ENCODE measurements around the gene ELANE.
"Not testable (repeated sequence)": the region's sequence is repeated elsewhere in the genome, so short reads cannot be mapped to it uniquely, and the experiment has no call there.

ELANE gene

GRCh38 chr19:835210-835810, 16.8 kb upstream of the ELANE start:
- in situ Hi-C loops (cut with HindIII; ENCODE audit: low sequenced_read_pairs) = no loop called here

DNA sequence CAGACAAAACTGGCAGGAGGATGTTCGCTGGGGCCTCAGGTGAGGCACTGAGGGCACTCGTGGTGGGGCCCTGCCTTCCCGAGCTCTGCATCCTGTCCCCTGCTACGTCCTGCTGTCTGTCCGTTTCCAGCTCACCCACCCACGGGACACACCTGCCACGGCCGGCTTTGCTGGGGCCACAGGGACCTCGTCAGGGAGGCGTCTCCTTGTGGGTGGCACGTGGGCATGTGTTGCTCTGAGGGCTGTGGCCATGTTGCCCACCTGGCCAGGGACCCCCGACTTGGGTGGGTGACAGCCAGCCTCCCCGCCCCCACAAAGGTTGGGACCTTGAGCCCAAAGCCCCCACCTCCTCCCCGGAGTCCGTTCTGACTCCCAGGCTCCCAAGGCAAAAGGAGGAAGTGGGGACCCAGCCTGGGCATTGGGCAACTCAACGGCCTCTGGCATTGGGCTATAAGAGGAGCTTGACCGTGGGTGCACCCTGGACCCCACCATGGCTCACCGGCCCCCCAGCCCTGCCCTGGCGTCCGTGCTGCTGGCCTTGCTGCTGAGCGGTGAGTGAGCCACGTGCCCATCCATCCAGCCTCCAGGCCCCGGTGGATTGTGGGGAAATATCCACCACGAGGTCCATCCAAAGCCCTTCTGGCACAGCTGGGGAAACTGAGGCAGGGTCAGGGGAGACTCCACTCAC, 11.4 kb upstream of the ELANE start, which contains the start of gene PRTN3:
PRTN3 (plus strand) TSS at position 481 of the 688 bp plus-strand sequence; CDS start at position 491, 10 bp downstream.
- in situ Hi-C loops (cut with HindIII; ENCODE audit: low sequenced_read_pairs) = no loop called here

DNA sequence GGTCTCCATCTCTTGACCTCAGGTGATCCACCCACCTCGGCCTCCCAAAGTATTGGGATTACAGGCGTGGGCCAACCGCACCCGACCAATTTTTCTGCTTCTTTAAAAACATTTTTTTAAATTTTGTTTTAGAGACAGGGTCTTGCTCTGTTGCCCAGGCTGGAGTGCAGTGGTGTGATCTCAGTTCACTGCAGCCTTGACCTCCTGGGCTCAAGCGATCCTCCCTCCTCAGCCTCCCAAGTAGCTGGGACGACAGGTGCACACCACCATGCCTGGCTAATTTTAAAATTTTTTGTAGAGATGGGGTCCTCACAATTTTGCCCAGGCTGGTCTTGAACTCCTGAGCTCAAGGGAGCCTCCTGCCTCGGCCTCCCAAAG, 9.3 kb upstream of the ELANE start:
- in situ Hi-C loops (cut with HindIII; ENCODE audit: low sequenced_read_pairs) = not testable (repeated sequence)

DNA sequence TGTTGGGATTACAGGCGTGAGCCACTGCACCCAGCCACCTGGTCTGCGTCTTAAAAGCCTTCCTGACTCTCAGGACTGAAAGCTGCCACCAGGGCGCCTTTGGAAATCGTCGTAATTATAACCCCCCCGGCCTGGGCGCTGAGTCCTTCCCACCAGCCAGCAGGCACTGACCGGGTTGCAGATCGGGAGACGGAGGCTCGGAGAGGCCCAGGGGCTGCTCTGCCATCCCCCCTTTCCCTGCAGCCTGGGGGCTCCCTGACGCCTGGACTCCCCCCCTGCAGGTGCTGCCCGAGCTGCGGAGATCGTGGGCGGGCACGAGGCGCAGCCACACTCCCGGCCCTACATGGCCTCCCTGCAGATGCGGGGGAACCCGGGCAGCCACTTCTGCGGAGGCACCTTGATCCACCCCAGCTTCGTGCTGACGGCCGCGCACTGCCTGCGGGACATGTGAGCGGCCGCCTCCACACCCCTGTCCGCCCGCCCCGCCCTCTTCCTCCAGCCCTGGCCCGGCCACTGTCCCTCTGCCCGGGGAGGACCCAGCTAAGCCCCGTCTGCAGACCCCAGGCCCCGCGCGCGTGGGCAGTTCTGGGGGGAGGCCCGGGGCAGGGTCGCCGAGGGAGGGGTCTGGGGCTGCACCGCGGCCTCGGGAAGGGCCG, 8.8 kb upstream of the ELANE start:
- in situ Hi-C loops (cut with HindIII; ENCODE audit: low sequenced_read_pairs) = no loop called here

DNA sequence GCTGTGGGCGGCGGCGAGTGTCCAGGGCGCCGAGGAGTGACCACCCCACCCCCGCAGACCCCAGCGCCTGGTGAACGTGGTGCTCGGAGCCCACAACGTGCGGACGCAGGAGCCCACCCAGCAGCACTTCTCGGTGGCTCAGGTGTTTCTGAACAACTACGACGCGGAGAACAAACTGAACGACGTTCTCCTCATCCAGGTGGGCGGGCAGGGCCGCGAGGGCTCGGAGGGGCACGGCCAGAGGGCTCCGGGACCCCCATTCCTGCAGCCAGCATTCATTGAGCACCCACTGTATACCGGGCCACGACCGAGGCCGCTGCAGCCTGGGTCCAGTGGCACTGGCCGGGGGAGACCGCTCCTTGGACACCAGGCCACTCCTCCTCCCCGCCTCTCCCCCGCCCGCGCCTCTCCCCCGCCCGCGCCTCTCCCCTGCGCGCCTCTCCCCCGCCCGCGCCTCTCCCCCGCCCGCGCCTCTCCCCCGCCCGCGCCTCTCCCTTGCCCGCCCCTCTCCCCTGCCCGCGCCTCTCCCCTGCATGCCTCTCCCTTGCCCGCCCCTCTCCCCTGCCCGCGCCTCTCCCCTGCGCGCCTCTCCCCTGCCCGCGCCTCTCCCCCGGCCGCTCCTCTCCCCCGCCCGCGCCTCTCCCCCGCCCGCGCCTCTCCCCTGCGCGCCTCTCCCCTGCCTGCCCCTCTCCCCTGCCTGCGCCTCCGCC, 8.1 kb upstream of the ELANE start:
- in situ Hi-C loops (cut with HindIII; ENCODE audit: low sequenced_read_pairs) = no loop called here

- in situ Hi-C loops (cut with HindIII; ENCODE audit: low sequenced_read_pairs) = no loop called here
Measured at GRCh38 chr19:844546-844971, 7.5 kb upstream of the ELANE start.

DNA sequence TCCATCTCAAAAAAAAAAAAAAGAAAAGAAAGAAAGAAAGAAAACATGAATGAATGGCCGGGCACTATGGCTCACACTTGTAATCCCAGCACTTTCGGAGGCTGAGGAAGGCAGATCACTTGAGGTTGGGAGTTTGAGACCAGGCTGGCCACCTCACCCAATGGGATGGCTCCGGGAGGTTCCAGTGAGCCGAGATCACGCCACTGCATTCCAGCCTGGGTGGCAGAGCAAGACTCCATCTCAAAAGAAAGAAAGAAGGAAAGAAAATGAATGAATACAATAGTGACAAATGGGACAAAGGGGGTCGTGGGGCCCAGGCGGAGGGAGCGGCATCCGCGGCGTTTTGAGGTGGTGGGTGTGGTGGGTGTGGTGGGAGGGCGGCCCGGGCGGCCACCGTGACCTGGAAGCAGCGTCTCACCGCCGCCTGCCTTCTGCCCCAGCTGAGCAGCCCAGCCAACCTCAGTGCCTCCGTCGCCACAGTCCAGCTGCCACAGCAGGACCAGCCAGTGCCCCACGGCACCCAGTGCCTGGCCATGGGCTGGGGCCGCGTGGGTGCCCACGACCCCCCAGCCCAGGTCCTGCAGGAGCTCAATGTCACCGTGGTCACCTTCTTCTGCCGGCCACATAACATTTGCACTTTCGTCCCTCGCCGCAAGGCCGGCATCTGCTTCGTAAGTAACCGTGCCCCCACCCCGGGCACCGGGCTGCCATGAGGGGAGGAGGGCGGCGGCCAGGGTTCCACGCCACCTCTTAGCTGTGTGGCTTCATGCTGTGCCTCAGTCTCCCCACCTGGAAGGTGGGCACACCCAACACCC, 6.2 kb upstream of the ELANE start:
- in situ Hi-C loops (cut with HindIII; ENCODE audit: low sequenced_read_pairs) = no loop called here

GRCh38 chr19:848386-848921, 3.6 kb upstream of the ELANE start:
- in situ Hi-C loops (cut with HindIII; ENCODE audit: low sequenced_read_pairs) = no loop called here

DNA sequence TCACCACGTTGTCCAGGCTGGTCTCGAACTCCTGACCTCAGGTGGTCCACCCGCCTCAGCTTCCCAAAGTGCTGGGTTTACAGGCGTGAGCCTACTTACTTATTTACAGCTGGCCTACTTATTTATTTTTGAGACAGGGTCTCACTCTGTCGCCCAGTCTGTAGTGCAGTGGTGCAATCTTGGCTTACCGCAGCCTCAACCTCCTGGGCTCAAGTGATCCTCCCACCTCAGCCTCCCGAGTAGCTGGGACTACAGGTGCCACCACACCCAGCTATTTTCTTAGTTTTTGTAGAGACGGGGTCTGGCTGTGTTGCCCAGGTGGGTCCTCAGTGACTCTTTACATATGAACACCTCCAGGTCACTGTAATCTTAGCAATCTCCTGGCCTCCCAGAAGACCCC, 2.9 kb upstream of the ELANE start:
- in situ Hi-C loops (cut with HindIII; ENCODE audit: low sequenced_read_pairs) = not testable (repeated sequence)

DNA sequence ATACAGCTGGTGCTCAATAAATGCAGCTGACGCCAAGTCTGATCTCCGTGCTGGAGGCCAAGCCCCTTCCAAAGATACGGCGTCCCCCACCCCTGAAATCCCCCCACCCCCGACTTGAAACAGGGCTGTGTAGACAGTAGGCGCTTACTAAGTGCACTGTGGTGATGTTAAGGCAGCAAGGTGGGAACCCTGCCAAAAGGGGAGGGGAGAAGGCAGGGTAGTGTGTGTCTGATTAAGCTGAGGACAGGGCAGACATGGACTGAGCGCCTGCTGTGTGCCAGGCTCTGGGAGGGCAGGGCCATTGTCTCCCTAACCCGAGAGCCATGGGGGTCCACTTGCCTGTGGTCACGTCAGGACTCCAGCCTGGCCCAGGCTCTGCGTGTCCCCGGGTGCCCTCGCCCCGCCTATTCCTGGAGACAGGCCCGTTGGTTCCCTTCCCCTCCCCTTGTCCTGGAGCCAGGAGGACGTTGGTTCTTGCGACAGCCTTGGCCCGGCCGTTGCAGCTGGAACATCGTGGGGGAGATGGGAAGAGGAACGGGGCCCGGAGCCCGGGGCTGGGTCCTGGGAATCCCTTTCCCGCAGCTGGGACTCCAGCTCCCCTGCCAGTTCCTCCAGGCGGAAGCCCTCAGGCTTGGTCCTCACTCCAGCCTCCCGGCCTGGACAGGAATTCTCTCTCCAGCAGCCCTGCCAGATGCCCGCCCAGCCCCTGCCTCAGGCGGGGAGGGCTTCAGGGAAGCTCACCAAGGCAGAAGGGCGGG, 1.7 kb upstream of the ELANE start:
- in situ Hi-C loops (cut with HindIII; ENCODE audit: low sequenced_read_pairs) = no loop called here

GRCh38 chr19:850979-851335, 1.1 kb upstream of the ELANE start:
- in situ Hi-C loops (cut with HindIII; ENCODE audit: low sequenced_read_pairs) = no loop called here

DNA sequence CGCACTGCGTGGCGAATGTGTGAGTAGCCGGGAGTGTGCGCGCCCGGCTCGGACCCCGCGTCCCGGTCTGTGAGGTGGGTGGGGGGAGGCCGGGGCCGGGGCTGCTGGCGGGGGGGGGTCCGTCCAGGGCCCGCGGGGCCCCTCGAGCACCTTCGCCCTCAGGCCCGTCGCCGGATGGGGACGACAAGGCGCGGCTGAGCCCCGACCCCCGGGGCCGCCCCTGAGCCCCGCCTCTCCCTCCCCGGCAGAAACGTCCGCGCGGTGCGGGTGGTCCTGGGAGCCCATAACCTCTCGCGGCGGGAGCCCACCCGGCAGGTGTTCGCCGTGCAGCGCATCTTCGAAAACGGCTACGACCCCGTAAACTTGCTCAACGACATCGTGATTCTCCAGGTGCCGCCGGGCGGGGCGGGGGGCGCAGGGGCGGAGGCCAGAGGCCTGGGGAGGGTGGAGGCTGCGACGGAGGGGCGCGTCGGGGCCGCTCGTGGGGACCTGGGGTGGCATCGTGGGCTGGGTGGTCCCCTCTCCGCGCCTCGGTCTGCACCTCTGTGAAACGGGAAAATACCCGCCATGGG, 997 bp downstream of the ELANE start:
- in situ Hi-C loops (cut with HindIII; ENCODE audit: low sequenced_read_pairs) = no loop called here

DNA sequence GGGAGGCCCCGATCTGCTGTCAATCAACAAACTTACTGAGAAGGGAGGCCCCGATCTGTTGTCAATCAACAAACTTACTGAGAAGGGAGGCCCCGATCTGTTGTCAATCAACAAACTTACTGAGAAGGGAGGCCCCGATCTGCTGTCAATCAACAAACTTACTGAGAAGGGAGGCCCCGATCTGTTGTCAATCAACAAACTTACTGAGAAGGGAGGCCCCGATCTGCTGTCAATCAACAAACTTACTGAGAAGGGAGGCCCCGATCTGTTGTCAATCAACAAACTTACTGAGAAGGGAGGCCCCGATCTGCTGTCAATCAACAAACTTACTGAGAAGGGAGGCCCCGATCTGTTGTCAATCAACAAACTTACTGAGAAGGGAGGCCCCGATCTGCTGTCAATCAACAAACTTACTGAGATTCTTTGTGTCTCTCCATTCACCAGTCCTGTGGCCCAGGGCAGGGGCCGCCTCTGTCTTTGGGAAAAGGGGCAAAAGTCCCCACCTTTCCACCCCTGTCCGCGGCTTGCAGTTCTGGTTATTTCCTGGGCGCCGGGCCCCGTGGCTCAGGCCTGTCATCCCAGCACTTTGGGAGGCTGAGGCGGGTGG, 1.6 kb downstream of the ELANE start:
- in situ Hi-C loops (cut with HindIII; ENCODE audit: low sequenced_read_pairs) = not testable (repeated sequence)

DNA sequence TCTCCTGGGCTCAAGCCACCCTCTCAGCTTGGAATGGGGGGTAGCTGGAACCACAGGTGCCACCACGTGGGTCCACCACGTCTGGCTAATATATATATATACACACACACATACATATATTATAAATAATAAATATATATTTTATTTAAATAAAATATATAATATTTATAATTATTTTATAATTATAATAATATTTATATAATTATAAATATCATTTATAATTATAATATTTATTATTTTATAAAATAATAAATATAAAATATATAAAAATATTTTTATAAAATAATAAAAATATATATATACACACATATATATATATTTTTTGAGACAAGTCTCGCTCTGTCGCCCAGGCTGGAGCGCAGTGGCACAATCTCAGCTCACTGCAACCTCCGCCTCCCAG, 2.4 kb downstream of the ELANE start:
- in situ Hi-C loops (cut with HindIII; ENCODE audit: low sequenced_read_pairs) = no loop called here

GRCh38 chr19:855142-855541, 3.0 kb downstream of the ELANE start:
- in situ Hi-C loops (cut with HindIII; ENCODE audit: low sequenced_read_pairs) = no loop called here

DNA sequence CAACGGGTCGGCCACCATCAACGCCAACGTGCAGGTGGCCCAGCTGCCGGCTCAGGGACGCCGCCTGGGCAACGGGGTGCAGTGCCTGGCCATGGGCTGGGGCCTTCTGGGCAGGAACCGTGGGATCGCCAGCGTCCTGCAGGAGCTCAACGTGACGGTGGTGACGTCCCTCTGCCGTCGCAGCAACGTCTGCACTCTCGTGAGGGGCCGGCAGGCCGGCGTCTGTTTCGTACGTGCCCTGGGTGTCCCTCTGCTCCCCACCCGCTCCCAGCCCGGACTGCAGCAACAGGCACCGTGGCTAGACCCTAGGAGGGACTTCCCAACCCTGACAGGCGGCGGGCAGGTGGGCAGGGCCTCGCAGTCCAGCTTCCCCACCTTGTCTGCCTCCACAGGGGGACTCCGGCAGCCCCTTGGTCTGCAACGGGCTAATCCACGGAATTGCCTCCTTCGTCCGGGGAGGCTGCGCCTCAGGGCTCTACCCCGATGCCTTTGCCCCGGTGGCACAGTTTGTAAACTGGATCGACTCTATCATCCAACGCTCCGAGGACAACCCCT, 3.5 kb downstream of the ELANE start:
- in situ Hi-C loops (cut with HindIII; ENCODE audit: low sequenced_read_pairs) = no loop called here

DNA sequence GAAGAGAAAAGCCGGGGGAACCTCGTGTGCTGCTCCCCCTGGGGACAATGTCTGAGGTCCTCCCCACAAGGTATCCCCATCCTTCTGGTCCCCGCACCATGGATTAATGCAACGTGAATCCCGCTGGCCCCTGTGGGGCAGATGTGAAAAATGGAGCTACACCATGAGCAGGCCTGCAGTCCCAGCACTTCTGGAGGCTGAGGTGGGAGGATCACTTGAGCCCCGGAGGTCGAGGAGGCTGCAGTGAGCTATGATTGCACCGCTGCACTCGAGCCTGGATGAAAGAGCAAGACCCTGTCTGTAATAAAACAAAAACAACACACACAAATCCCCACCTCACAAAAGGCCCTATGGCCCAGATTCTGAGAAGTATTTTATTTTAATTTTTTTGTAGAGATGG, 6.2 kb downstream of the ELANE start:
- in situ Hi-C loops (cut with HindIII; ENCODE audit: low sequenced_read_pairs) = no loop called here

DNA sequence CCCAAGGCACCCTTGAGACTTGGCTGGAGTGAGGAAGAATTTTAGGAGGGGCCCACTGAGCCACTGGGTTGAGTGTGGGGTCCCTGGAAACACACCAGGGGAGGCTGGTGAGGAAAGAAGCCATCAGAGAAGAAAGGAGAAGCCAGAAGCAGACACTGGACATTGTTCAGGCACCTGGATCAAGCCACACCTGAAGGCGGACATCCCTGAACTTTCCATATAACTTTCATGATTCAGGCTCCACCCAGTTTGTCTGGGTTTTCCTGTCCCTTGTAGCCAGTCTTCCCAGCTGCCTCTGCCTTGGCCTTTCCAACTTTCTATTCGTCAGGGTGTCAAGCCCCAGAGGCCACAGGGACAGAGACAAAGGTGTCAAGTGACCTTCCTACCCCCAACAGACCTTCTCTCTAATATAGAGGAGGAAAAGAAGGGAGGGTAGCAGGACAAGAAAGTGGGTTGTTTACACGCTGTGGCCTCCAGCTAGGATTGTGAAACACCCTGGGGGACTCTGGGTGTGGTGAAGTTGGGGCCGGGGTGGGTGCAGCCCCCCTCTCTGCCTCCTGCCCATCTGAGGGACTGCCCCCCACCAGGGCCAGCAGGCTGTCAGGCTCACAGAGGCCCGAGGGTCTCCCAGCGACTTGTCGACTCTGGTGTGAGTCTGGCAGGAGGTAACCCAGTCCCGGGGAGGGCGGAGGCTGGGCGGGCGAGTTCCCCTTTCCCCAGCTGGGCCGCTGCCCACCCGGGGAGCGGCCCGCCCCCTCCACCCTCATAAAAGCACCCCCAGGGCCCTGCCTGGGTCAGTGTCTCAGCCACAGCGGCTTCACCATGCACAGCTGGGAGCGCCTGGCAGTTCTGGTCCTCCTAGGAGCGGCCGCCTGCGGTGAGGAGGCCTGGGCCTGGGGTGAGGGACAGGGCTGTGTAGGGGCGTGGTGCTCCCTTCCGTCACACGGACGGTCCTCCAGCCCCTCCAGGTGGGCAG, 7.1 kb downstream of the ELANE start, which contains the start of gene CFD:
CFD (plus strand) TSS at position 797 of the 976 bp plus-strand sequence; CDS start at position 823, 26 bp downstream.
- in situ Hi-C loops (cut with HindIII; ENCODE audit: low sequenced_read_pairs) = no loop called here
